ENCODE measurements around the gene RELCH.
"Not testable (repeated sequence)": the region's sequence is repeated elsewhere in the genome, so short reads cannot be mapped to it uniquely, and the experiment has no call there.

RELCH gene, protein sequence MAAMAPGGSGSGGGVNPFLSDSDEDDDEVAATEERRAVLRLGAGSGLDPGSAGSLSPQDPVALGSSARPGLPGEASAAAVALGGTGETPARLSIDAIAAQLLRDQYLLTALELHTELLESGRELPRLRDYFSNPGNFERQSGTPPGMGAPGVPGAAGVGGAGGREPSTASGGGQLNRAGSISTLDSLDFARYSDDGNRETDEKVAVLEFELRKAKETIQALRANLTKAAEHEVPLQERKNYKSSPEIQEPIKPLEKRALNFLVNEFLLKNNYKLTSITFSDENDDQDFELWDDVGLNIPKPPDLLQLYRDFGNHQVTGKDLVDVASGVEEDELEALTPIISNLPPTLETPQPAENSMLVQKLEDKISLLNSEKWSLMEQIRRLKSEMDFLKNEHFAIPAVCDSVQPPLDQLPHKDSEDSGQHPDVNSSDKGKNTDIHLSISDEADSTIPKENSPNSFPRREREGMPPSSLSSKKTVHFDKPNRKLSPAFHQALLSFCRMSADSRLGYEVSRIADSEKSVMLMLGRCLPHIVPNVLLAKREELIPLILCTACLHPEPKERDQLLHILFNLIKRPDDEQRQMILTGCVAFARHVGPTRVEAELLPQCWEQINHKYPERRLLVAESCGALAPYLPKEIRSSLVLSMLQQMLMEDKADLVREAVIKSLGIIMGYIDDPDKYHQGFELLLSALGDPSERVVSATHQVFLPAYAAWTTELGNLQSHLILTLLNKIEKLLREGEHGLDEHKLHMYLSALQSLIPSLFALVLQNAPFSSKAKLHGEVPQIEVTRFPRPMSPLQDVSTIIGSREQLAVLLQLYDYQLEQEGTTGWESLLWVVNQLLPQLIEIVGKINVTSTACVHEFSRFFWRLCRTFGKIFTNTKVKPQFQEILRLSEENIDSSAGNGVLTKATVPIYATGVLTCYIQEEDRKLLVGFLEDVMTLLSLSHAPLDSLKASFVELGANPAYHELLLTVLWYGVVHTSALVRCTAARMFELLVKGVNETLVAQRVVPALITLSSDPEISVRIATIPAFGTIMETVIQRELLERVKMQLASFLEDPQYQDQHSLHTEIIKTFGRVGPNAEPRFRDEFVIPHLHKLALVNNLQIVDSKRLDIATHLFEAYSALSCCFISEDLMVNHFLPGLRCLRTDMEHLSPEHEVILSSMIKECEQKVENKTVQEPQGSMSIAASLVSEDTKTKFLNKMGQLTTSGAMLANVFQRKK

DNA sequence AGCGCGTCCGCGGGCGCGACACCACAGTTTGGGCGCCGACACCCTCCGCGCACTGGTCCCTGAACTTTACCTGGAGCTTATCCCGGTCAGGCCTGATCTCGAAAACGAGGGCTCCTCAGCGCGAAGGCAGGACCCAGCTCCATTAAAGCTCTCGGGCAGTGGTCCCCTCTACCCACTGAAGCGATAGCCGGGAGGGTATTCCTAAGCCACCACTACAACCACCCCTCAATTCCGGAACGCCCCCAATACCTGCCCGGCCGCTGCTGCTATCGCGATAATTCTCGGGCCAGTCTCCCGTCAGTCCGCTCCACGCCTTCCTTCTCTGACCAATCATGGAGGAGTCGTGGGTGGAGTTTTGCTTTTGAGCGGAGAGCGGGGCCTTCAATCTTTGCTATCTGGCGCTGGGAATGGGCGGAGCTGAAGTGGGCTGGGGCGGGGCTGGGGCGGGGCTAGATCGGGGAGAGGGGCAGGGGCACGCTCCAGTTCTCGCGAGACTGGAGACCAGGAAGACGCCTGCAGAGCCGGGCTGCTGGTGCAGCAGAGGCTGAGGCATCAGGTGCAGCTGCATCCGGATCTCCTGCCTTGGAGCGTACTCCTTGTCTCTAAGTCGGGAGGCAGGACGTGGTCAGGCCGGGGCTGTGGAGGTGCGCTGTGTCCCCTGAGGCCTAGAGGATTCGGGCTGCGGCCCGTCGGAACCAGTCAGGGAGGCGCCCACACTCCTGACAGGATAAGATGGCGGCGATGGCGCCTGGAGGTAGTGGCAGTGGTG is at the start of gene RELCH, which contains the start of gene PIGN:
TSS of gene RELCH (plus strand) at position 482 of the 769 bp plus-strand sequence. CDS start at position 733, 251 bp downstream.
TSS of gene PIGN (minus strand) at position 283 of the 769 bp plus-strand sequence. CDS start 25,703 bp downstream, outside the sequence.
- peak; percentile 98 to 99 for DNase-seq

DNA sequence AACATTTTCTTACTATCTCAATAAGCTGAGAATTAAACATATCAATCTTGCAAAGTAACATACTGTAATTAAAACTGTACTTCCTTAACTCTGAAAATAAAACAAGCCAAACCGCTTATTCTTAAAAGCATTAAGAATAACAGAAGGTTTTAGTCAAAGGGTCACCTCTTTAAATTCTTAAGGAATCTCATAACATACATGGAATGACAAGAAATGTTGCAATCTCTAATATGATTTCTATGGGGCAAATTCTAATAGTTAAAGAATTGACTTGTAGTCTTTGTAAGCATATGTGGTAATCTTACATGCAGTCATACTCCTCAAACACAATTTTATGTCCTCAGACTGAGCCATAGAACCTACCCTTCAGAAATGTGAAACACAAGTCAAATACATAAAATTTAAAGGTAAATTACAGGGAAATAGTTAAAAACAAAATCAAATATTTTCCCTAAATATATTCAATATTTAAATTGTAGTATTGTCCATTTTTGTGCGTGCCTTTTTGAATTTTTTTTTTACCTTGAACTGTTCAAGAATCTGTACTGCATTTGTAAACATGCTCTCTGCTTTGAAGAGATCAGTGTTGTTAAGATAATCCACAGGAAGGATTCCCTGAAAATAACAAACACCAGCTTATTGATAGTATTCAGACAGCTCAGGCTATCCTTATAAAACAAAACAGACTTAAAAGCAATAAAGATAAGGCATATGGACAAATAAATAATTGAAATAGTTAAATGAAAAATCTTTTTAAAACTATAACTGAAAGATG is 48.4 kb upstream of the RELCH start:
- no peak for DNase-seq

DNA sequence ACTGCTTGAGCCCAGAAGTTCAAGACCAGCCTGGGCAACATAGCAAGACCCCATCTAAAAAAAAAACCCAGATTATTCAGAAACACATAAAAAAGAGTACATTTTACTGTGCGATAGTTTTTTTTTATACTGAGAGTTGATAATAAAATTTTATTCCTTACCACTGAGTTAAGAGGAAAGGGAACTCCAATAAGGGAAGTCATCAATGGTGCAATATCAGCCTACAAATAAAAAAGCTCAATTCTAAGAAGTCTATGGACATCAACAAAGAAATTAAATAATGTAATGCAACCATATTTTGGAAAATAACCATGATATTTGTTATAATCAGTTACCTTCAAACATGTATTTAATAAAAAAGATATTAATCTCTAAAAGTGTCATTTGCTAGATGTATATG is 46.8 kb upstream of the RELCH start:
- DNase-seq: no peak

DNA sequence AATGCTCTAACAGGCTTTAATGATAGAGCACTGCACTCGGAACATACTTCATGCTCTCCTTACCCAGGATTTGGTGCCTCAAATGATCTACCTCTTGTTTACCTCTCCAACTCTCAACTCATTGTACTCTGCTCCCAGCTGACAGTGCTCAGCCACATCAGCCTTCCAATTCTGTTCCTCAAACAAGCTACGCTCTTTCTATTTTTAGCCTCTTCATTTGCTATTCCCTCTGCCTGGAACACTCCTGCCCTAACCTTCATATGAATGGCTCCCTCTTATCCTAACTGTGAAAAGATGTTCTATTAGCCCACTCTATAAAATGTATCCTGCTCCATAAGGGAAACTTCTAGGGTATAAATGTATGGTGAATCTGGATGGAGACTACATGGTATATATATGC is 42.7 kb upstream of the RELCH start:
- no peak for DNase-seq

DNA sequence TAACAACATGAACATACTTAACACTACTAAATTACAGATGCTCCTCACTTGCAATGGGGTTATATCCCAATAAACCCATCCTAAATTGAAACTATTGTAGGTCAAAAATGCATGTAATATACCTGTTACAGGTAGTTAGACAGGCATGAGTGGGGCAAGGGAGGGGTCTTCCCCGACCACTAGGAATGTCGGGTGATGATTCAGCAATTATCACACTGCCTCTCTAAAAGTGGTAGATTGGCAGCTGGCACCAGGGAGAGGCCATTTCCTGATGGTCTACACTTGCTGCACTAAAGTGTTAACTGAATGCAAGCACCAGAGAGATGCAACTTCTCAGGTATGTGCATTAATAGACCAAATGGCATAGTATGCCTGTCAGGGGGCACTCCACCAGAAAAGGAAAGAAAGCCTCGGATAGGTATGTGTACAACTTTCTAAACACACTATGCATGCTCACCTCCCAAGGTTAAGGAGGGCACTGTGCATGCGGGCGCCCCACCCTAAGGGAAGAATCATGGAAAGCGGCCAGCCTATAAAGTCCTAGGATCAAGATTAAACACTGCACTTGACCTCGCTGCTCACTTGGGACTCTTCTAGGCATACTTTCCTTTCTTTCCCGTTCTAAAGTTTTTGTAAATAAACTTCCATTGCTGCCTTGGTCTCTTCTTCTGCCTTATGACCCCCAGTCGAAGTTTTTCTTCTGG is 35.8 kb upstream of the RELCH start:
- DNase-seq: no peak

DNA sequence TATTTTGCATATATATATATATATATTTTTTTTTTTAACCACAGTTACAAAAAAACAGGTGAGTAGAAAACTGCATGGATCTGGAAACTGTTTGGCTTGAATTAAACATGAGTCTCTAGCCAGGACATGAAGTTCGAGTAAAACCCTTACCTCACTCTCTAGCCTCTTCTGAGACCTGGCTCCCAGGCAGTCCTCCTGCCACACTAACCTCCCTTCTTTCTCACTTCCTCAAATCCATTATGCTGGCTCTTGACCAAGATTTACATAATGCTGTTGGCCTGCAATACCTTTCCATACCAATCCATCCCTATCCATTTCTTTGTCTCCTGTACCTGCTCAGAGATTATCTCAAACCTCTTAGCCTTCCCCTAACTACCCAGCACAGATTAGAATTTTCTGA is 34.2 kb upstream of the RELCH start:
- DNase-seq: no peak

DNA sequence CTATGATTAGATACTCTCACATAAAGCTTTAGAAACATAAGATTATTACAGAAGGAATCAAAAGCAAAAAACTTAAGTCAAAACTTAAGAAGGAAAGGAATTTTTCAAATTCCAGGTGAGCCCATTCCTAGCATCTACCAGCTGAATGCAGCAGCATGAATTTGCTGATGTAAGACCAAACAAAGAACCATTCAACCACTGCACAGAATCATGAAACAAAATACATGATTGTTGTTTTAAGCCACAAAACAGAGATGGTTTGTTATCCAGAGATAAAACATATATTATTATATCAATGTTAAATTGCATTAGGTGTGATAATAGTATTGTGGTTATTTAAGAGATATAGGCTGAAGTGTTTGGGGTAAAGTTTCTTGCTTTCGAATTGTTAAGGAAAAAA is 29.2 kb upstream of the RELCH start:
- no peak for DNase-seq

DNA sequence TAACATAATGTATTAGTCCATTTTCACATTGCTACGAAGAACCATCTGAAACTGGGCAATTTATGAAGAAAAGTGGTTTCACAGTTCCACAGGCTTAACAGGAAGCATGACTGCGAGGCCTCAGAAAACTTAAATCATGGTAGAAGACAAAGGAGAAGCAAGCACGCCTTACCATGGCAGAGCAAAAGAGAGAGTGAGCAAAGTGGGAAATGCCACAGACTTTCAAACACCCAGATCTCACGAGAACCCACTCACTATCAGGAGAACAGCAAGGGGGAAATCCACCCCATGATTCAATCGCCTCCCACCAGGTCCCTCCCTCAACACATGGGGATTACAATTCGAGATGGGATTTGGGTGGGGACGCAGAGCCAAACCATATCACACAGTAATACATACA is 22.7 kb upstream of the RELCH start:
- DNase-seq: no peak

DNA sequence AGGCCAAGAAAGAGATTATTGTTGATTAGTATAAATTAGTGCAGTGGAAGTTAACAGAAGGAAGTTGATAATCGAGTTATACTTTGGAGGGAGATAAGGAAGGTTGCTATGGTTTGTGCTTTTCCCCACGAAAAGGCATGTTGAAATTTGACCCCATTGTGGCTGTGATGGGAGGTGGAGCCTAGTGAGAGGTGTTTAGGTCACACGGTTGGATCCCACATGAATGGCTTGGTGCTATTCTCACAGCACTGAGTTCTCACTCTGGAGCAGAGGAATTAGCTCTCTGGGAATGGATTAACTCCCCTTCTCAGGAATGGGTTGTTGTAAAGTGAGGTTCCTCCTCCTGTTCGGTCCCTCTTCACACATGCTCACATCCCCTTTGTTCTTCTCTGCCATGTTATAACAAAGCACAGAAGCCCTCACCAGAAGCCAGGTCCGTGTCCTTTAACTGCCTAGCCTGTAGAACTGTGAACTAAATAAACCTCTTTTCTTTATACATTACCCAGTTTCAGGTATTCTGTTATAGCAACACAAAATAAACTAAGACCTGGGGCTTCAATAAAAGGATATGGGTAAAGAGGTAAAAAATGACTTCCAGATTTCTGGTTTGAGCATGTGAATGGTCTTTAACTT is 22.1 kb upstream of the RELCH start:
- DNase-seq: no peak

DNA sequence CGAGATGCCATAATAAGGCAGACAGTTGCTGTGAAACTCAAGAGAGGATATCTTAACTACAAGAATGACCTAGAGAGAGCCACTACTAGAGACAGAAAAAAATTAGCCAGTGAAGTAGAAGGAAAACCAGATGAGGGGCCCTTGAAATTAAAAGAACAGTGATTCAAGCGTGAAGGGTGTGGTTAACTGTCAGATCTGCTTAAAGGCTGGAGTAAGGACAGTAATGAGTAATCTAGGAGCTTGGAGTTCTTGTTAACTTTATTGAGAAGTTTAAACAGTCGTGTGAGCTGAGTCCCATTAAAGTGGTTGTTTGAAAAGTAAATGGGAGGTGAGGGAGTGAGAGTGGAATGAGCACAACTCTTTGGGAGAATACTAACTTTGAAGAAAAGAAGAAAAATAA is 21.5 kb upstream of the RELCH start:
- DNase-seq: no peak

DNA sequence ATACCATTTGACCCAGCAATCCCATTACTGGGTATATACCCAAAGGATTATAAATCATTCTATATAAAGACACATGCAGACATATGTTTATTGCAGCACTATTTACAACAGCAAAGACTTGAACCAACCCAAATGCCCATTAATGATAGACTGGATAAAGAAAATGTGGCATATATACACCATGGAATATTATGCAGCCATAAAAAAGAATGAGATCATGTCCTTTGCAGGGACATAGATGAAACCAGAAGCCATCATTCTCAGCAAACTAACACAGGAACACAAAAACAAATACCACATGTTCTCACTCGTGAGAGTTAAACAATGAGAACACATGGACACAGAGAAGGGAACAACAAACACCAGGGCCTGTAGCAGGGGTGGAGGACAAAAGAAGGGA is 20.5 kb upstream of the RELCH start:
- DNase-seq: not testable (repeated sequence)

DNA sequence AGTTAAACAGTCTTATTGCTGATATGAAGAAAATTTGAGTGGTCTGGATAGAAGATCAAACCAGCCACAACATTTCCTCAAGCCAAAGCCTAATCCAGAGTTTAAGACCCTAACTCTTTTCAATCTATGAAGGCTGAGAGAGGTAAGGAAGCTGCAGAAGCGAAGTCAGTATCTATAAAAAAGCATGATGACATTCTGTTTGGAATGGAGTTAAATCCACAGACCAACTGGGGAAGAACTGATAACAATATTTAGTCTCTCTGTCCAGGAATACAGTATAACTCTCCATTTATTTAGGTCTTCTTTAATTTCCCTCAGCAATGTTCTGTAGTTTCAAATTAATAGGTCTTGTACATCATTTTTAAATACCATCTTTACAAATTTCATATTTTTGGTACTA is 16.2 kb upstream of the RELCH start:
- DNase-seq: no peak

DNA sequence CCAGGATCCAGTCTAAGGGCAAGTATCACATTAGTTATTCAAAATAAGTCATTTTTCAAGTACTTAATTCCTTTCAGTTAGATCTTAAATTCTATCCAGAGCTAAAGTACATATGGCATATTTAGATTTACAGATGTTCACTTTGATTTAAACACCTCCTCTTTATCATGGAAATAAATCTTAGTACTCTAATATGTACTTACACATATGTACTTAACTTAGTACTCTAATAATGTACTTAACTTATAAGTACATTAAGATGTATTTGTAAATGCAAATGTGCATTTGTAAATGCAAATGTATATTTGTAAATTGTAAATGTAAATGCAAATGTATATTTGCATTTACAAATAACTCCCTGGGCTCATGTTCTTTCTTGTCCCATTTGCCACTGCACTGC is 14.8 kb upstream of the RELCH start:
- DNase-seq: no peak

DNA sequence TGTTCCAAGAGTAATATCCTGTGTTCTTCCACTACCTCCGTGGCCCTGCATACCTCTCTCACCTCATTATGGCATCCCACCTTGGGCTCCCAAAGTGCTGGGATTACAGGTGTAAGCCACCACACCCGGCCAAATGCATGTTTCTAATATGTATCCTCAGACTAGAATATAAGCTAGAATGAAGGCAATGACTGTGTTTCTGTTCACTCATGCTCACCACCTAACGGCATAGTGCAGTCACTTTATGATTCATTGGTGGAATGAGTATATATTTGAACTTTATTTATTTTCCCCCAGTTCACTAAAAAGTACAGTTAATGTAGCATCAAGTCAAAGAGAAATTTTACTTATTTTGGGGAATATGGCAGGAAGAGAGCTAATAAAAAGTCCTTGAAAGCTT is 11.5 kb upstream of the RELCH start:
- DNase-seq: no peak

DNA sequence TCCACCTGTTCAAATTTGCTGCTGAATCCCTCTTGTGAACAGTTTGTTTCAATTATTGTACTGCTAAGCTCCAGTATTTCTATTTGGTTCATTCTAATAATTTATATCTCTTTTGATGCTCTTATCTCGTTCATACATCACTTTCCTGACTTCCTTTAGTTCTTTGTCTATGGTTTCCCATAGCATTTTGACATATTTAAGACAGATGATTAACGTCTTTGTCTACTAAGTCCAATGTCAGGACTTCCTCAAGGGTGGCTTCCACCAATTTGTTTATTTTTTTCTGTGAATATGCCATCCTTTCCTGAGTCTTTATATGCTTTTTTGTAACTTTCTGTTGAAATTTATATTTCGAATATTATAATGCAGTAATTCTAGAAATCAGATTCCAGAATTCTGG is 9.8 kb upstream of the RELCH start:
- no peak for DNase-seq

DNA sequence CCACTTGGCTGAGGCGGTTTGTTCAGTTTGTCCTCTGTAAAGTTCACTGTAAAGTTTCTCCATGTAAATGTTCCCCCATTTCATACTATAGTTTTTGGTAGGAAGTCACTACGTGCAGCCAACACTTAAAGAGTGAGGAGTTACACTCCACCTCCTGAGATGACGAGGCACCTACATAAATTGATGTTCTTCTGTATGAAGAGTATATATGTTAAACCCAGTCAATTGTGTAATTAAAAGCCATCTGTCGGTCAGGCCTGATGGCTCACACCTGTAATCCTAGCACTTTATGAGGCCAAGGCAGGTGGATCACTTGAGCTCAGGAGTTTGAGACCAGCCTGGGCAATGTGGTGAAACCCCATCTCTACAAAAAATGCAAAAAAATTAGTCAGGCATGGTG is 7.8 kb upstream of the RELCH start:
- DNase-seq: no peak

DNA sequence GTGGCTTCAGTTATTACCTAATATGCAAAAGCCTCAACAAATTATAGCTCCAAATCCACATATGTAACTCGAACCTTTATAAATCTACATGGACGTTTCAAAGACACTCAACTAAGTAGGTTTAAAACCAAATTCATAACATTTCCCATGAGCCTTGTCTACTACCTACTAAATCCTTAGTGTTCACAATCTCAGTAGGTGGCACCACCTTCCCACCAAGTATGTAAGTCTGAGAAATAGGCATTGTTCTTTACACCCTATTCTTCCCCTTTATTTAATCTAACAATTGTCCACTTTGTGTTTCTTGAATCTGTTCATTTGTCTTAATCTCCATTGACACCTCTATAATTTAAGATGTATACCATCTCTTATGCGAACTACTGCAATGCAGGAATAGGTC is 4.8 kb upstream of the RELCH start:
- DNase-seq: no peak

DNA sequence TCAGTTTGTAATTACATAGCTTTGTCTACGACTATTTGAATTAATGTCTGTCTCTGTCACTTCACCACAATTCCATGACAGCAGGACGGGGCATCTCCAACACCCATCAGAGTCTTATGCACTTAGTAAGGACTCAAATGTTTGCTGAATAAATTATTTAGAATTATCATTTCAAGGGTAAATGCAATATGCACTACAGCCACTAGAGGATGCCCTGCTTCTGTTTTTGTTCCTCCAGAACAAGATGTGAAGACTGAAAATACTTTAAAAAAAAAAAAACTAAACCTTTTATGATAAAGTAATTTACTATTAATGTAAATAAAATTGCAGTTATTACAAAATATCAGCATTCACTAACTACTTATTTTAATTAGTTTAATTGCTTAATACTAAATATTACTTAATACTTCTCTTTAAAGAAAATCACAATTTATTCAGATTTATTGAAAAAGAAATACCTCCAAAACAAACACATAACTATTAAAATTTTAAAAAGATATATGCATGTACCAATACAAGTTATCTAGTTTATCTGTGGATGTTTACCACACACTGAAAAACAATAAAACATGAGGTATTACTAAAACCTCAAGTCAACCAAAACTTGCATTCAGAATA is 3.4 kb upstream of the RELCH start:
- DNase-seq: peak; percentile 18 to 43

DNA sequence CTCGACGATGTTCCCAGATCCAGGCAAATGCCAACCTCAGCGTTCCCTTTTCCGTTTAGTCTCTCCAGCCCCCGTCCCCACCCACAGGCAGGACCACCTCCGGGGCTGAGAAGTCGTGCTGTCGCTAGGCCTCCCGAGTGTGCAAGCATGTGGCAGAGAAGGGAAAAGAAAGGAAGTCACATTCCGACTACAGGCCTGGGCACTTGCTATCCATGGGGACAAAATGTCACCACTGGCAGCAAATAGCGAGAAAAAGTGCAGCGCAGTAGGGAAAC is 619 bp upstream of the RELCH start:
- DNase-seq: peak; percentile 48 to 62
